Measurements from ENCODE around the gene SLCO2A1. TPM values are rescaled to one million over a fixed set of nuclear protein-coding genes. Genes with fewer than 3 reads are reported as not detected.

Gene SLCO2A1
- total RNA-seq, 1 donor from 2014 or later = 0.33 TPM

- Mint-ChIP-seq H3K9me3 (peaks cover 9% of the 10 kb centered on the region), H3K4me3 (no peak overlapping the region), H3K36me3 (ENCODE audit: low read depth) (no peaks in the 10 kb centered on the region), H3K27me3 (ENCODE audit: low read depth) (no peaks in the 10 kb centered on the region), H3K27ac (ENCODE audit: unreplicated experiment) (no peak overlapping the region), H3K4me1 (no peaks in the 10 kb centered on the region)
- no peak for TF ChIP-seq CTCF (conservative IDR thresholded peaks at IDR 0.05)
- DNase-seq (ENCODE audit: low read depth, low spot score) = no peak
Observed at GRCh38 chr3:134004841-134005240, 24.9 kb downstream of the SLCO2A1 start.

- no peak for DNase-seq (ENCODE audit: low read depth, low spot score)
- H3K36me3 Mint-ChIP-seq (ENCODE audit: low read depth) = no peaks in the 10 kb centered on the region
- no peaks in the 10 kb centered on the region for H3K4me1 Mint-ChIP-seq
- TF ChIP-seq CTCF (conservative IDR thresholded peaks at IDR 0.05) = no peak
- no peak overlapping the region for H3K4me3 Mint-ChIP-seq
- H3K27ac Mint-ChIP-seq (ENCODE audit: unreplicated experiment) = no peak overlapping the region
- peaks cover 9% of the 10 kb centered on the region for H3K9me3 Mint-ChIP-seq
- H3K27me3 Mint-ChIP-seq (ENCODE audit: low read depth) = no peaks in the 10 kb centered on the region
Observed at GRCh38 chr3:134003066-134003465, 26.7 kb downstream of the SLCO2A1 start.

GRCh38 chr3:134002306-134002705, 27.4 kb downstream of the SLCO2A1 start:
- Mint-ChIP-seq H3K27ac (ENCODE audit: unreplicated experiment) (no peak overlapping the region), H3K9me3 (peaks cover 6% of the 10 kb centered on the region), H3K36me3 (ENCODE audit: low read depth) (no peaks in the 10 kb centered on the region), H3K4me1 (no peaks in the 10 kb centered on the region), H3K27me3 (ENCODE audit: low read depth) (no peaks in the 10 kb centered on the region), H3K4me3 (no peak overlapping the region)
- no peak for DNase-seq (ENCODE audit: low read depth, low spot score)
- no peak for TF ChIP-seq CTCF (conservative IDR thresholded peaks at IDR 0.05)

- no peak for TF ChIP-seq CTCF (conservative IDR thresholded peaks at IDR 0.05)
- H3K4me3 Mint-ChIP-seq = no peak overlapping the region
- no peak overlapping the region for H3K27ac Mint-ChIP-seq (ENCODE audit: unreplicated experiment)
- H3K9me3 Mint-ChIP-seq = peaks cover 3% of the 10 kb centered on the region
- H3K4me1 Mint-ChIP-seq = no peaks in the 10 kb centered on the region
- no peaks in the 10 kb centered on the region for H3K36me3 Mint-ChIP-seq (ENCODE audit: low read depth)
- no peak for DNase-seq (ENCODE audit: low read depth, low spot score)
- H3K27me3 Mint-ChIP-seq (ENCODE audit: low read depth) = peaks cover 10% of the 10 kb centered on the region
Observed at GRCh38 chr3:134001251-134001650, 28.5 kb downstream of the SLCO2A1 start.

GRCh38 chr3:133999891-134000685, 29.6 kb downstream of the SLCO2A1 start:
- peak overlapping the region; percentile 76 for H3K27ac Mint-ChIP-seq (ENCODE audit: unreplicated experiment)
- no peak overlapping the region for H3K4me3 Mint-ChIP-seq
- no peaks in the 10 kb centered on the region for H3K36me3 Mint-ChIP-seq (ENCODE audit: low read depth)
- peaks cover 12% of the 10 kb centered on the region for H3K27me3 Mint-ChIP-seq (ENCODE audit: low read depth)
- no peak for DNase-seq (ENCODE audit: low read depth, low spot score)
- H3K4me1 Mint-ChIP-seq = no peaks in the 10 kb centered on the region
- H3K9me3 Mint-ChIP-seq = peaks cover 3% of the 10 kb centered on the region
- TF ChIP-seq CTCF (conservative IDR thresholded peaks at IDR 0.05) = no peak

Data from neural crest cell (in vitro differentiated cells).